ENCODE data around the gene LAMA3. TPM values are rescaled to one million over a fixed set of nuclear protein-coding genes. Genes with fewer than 3 reads are reported as not detected.

The LAMA3 gene
- polyA plus RNA-seq, 1 experiment = 0.32 TPM

- DNase-seq (ENCODE audit: low read depth, low spot score) = no peak
- Histone ChIP-seq H3K27ac (ENCODE audit: low read depth, low read length) (no peak overlapping the region), H3K4me3 (ENCODE audit: low read depth, low read length) (no peak overlapping the region), H3K27me3 (ENCODE audit: control insufficient read depth, insufficient read depth, low read length) (no peaks in the 10 kb centered on the region), H3K9me3 (ENCODE audit: control insufficient read depth, insufficient read depth, low read length) (no peaks in the 10 kb centered on the region)
- no peak for TF ChIP-seq CTCF (IDR thresholded peaks at IDR 0.05; ENCODE audit: low read depth, low read length)
- POLR2A ChIA-PET = no interaction called here
- CTCF ChIA-PET = interaction anchor here (3.3 kb wide), 1 partner anchor 14 kb away, joined by 20 read pairs; no protein-coding TSS in a partner anchor
These were observed 243.3 kb downstream of the LAMA3 start for GRCh38 chr18:23932385-23933067.

GRCh38 chr18:23933407-23933806, 244.2 kb downstream of the LAMA3 start:
- no peaks in the 10 kb centered on the region for H3K27me3 ChIP-seq (ENCODE audit: control insufficient read depth, insufficient read depth, low read length)
- no peak overlapping the region for H3K27ac ChIP-seq (ENCODE audit: low read depth, low read length)
- POLR2A ChIA-PET = no interaction called here
- H3K4me3 ChIP-seq (ENCODE audit: low read depth, low read length) = no peak overlapping the region
- no peak for DNase-seq (ENCODE audit: low read depth, low spot score)
- no peaks in the 10 kb centered on the region for H3K9me3 ChIP-seq (ENCODE audit: control insufficient read depth, insufficient read depth, low read length)
- CTCF ChIA-PET = interaction anchor here (3.3 kb wide), 1 partner anchor 15 kb away, joined by 20 read pairs; no protein-coding TSS in a partner anchor
- no peak for TF ChIP-seq CTCF (IDR thresholded peaks at IDR 0.05; ENCODE audit: low read depth, low read length)

- POLR2A ChIA-PET = no interaction called here
These were observed 245.0 kb downstream of the LAMA3 start for GRCh38 chr18:23934252-23934651.

GRCh38 chr18:23934863-23935262, 245.6 kb downstream of the LAMA3 start:
- CTCF ChIA-PET = interaction anchor here (3.3 kb wide), 1 partner anchor 16 kb away, joined by 20 read pairs; no protein-coding TSS in a partner anchor
- Histone ChIP-seq H3K27me3 (ENCODE audit: control insufficient read depth, insufficient read depth, low read length) (peaks cover 4% of the 10 kb centered on the region), H3K4me3 (ENCODE audit: low read depth, low read length) (no peak overlapping the region), H3K9me3 (ENCODE audit: control insufficient read depth, insufficient read depth, low read length) (no peaks in the 10 kb centered on the region), H3K27ac (ENCODE audit: low read depth, low read length) (no peak overlapping the region)
- no peak for DNase-seq (ENCODE audit: low read depth, low spot score)
- TF ChIP-seq CTCF (IDR thresholded peaks at IDR 0.05; ENCODE audit: low read depth, low read length) = no peak
- POLR2A ChIA-PET = no interaction called here

More at GRCh38 chr18:23934252-23934651, 245.0 kb downstream of the LAMA3 start:
- H3K27me3 ChIP-seq (ENCODE audit: control insufficient read depth, insufficient read depth, low read length) = peaks cover under 1% of the 10 kb centered on the region
- H3K27ac ChIP-seq (ENCODE audit: low read depth, low read length) = no peak overlapping the region
- no peak for TF ChIP-seq CTCF (IDR thresholded peaks at IDR 0.05; ENCODE audit: low read depth, low read length)
- no peaks in the 10 kb centered on the region for H3K9me3 ChIP-seq (ENCODE audit: control insufficient read depth, insufficient read depth, low read length)
- H3K4me3 ChIP-seq (ENCODE audit: low read depth, low read length) = no peak overlapping the region
- DNase-seq (ENCODE audit: low read depth, low spot score) = no peak
- CTCF ChIA-PET = interaction anchor here (3.3 kb wide), 1 partner anchor 16 kb away, joined by 20 read pairs; no protein-coding TSS in a partner anchor

GRCh38 chr18:23935804-23936203, 246.6 kb downstream of the LAMA3 start:
- no peak overlapping the region for H3K27ac ChIP-seq (ENCODE audit: low read depth, low read length)
- ChIA-PET POLR2A (no interaction called here), CTCF (no interaction called here)
- TF ChIP-seq CTCF (IDR thresholded peaks at IDR 0.05; ENCODE audit: low read depth, low read length) = no peak
- no peak overlapping the region for H3K4me3 ChIP-seq (ENCODE audit: low read depth, low read length)
- peaks cover 8% of the 10 kb centered on the region for H3K27me3 ChIP-seq (ENCODE audit: control insufficient read depth, insufficient read depth, low read length)
- H3K9me3 ChIP-seq (ENCODE audit: control insufficient read depth, insufficient read depth, low read length) = no peaks in the 10 kb centered on the region
- DNase-seq (ENCODE audit: low read depth, low spot score) = no peak

Data from AG04450 (cell line).